K562 (cell line): Measurements from ENCODE around the gene ACTBL2. TPM values are rescaled to one million over a fixed set of nuclear protein-coding genes. Genes with fewer than 3 reads are reported as not detected.

Source experiments
- ATAC-seq: fragments of 200-7000 bp; cut with Tn5 transposase; 3 replicates; pipeline ENCODE4 v1.9.1; 2020; ENCODE audit warnings: moderate library complexity
- BruUV-seq: library from RNA; stranded (reverse); fragments of 400-500 nt; replicated peaks from 2 replicates; lab custom pipeline; 2021; lab: Mats Ljungman, UMichigan
- CTCF ChIA-PET: fragments of 300-600 bp; formaldehyde crosslinking; extraction: SDS; loops from one replicate; lab custom pipeline; 2021; ENCODE audit warnings: low intra/inter-chr PET ratio; lab: Yijun Ruan, JAX
- POLR2A ChIA-PET: fragments of 300-600, 350-650 bp; sonication (Branson Sonifier 250); formaldehyde crosslinking; extraction: SDS; loops from one replicate; lab custom pipeline; 2021; ENCODE audit warnings: antibody characterized with exemption, inconsistent platforms; lab: Yijun Ruan, JAX
- DNase-seq, 4 experiments: peaks; one replicate each; pipeline versions ENCODE4 v3.0.0 to v3.0.0-alpha.2; 2011 to 2018; ENCODE audit warnings: low spot score in 3 of 4, mixed read lengths in 3 of 4; ENCODE audit errors: extremely low read depth in 1 of 4
- FAIRE-seq: peaks from 2 replicates; lab custom pipeline; 2011; peaks lifted over from hg19 to GRCh38; lab: Jason Lieb, UNC
- H2AFZ ChIP-seq: 2 replicates; pipeline ENCODE4 v1.6.0; 2011; ENCODE audit warnings: low read depth, low read length, control low read depth, inconsistent platforms
- H3K27ac ChIP-seq: fragments of 200-600 bp; 3 replicates; pipeline ENCODE4 v1.8.0; 2011; ENCODE audit warnings: low read depth, mild to moderate bottlenecking, control low read depth, inconsistent platforms, low read length, moderate library complexity, mixed read lengths; ENCODE audit errors: extremely low read depth
- H3K27me3 ChIP-seq, 2 experiments: fragments of 300-600 bp in 1 of 2; 2 replicates in 1 of 2; 3 replicates in 1 of 2; pipeline versions ENCODE4 v1.6.0 to v1.8.0; 2011; ENCODE audit warnings: inconsistent platforms in 2 of 2, low read length in 2 of 2, mild to moderate bottlenecking in 1 of 2, mixed read lengths in 1 of 2, moderate library complexity in 1 of 2; ENCODE audit not compliant: control insufficient read depth in 2 of 2, insufficient read depth in 2 of 2
- H3K36me3 ChIP-seq: fragments of 300-600 bp; 3 replicates; pipeline ENCODE4 v1.8.0; 2011; ENCODE audit warnings: mild to moderate bottlenecking, low read length, inconsistent platforms; ENCODE audit not compliant: control insufficient read depth, insufficient read depth
- H3K4me1 ChIP-seq, 2 experiments: fragments of 200-600 bp in 1 of 2; replicated peaks in 1 of 2; 2 replicates in 1 of 2; 3 replicates in 1 of 2; pipeline versions ENCODE4 v1.5.1 to v1.8.0; 2011; ENCODE audit warnings: inconsistent platforms in 2 of 2, low read length in 2 of 2, mild to moderate bottlenecking in 1 of 2, mixed read lengths in 1 of 2, moderate library complexity in 1 of 2; ENCODE audit not compliant: control insufficient read depth in 2 of 2, insufficient read depth in 2 of 2
- H3K4me2 ChIP-seq: 2 replicates; pipeline ENCODE4 v1.6.1; 2011; ENCODE audit warnings: low read length, control low read depth, inconsistent platforms, mixed read lengths; ENCODE audit not compliant: insufficient read depth
- H3K4me3 ChIP-seq: fragments of 200-600 bp; sonication (generic), shearing (Covaris generic); 2 replicates; pipeline ENCODE4 v1.5.1; 2016; ENCODE audit warnings: control low read depth, inconsistent platforms
- H3K79me2 ChIP-seq: fragments of 200-600 bp; 3 replicates; pipeline ENCODE4 v1.8.0; 2011; ENCODE audit warnings: low read length, inconsistent platforms; ENCODE audit not compliant: control insufficient read depth, insufficient read depth
- H3K9ac ChIP-seq, 2 experiments: 2 replicates each; pipeline versions ENCODE4 v1.6.0 to v1.6.1; 2011; ENCODE audit warnings: low read depth in 2 of 2, low read length in 2 of 2, control low read depth in 1 of 2, inconsistent platforms in 1 of 2, mild to moderate bottlenecking in 1 of 2, mixed read lengths in 1 of 2; ENCODE audit not compliant: insufficient read depth in 1 of 2
- H3K9me1 ChIP-seq: one replicate; pipeline ENCODE4 v1.6.0; 2011; ENCODE audit warnings: inconsistent platforms, mild to moderate bottlenecking, low read length, moderate library complexity; ENCODE audit not compliant: control insufficient read depth, insufficient read depth
- H3K9me3 ChIP-seq: replicated peaks from 2 replicates; pipeline ENCODE4 v1.5.1; 2011; ENCODE audit warnings: low read depth, low read length, inconsistent platforms; ENCODE audit not compliant: control insufficient read depth, insufficient read depth
- H4K20me1 ChIP-seq: replicated peaks from 2 replicates; pipeline ENCODE4 v1.6.1; 2011; ENCODE audit warnings: low read length, inconsistent platforms, mixed read lengths; ENCODE audit not compliant: control insufficient read depth, insufficient read depth
- DACH1 ChIP-seq: fragments of 450-650 bp; IDR thresholded peaks from 2 replicates; pipeline ENCODE4 v1.6.1; 2018; ENCODE audit not compliant: partially characterized antibody
- JUND ChIP-seq, 2 experiments: IDR thresholded peaks; 2 replicates in 1 of 2; 3 replicates in 1 of 2; pipeline ENCODE4 v1.6.1; 2011; ENCODE audit warnings: borderline replicate concordance in 2 of 2, low read depth in 2 of 2, low read length in 2 of 2, improper control_type of control experiment in 1 of 2, missing biosample characterization in 1 of 2, missing genetic modification characterization in 1 of 2, missing genetic modification reagents in 1 of 2
- LEF1 ChIP-seq: fragments of 450-650 bp; IDR thresholded peaks from 2 replicates; pipeline ENCODE4 v1.6.1; 2016; ENCODE audit warnings: mild to moderate bottlenecking
- MAFG ChIP-seq: fragments of 450-650 bp; conservative IDR thresholded peaks from 2 replicates; pipeline ENCODE4 v1.6.1; 2016; ENCODE audit warnings: missing genetic modification characterization, missing compliant biosample characterization
- RAD21 ChIP-seq, 2 experiments: fragments of 250-450 bp in 1 of 2; fragments of 450-650 bp in 1 of 2; sonication (Bioruptor Pico) in 1 of 2; formaldehyde crosslinking in 1 of 2; IDR thresholded peaks in 1 of 2; conservative IDR thresholded peaks in 1 of 2; 2 replicates each; pipeline versions ENCODE4 v1.4.0 to v1.8.0; 2020 to 2022; ENCODE audit warnings: mild to moderate bottlenecking in 2 of 2, moderate library complexity in 1 of 2
- RCOR1 ChIP-seq, 2 experiments: IDR thresholded peaks; 2 replicates each; pipeline ENCODE4 v1.6.1; 2012; ENCODE audit warnings: low read depth in 2 of 2, low read length in 2 of 2, borderline replicate concordance in 1 of 2, improper control_type of control experiment in 1 of 2
- SAFB2 ChIP-seq: fragments of 200-400 bp; formaldehyde crosslinking; IDR thresholded peaks from 2 replicates; pipeline ENCODE4 v1.6.1; 2018; ENCODE audit warnings: borderline replicate concordance, low read length, low read depth, moderate library complexity; ENCODE audit not compliant: severe bottlenecking
- ZNF121 ChIP-seq: sonication (generic); formaldehyde crosslinking; conservative IDR thresholded peaks from 2 replicates; pipeline ENCODE4 v1.8.0; 2022; ENCODE audit warnings: missing genetic modification reagents
- ZNF3 ChIP-seq: fragments of 250-450 bp; sonication (Bioruptor Pico); IDR thresholded peaks from 2 replicates; pipeline ENCODE4 v1.5.0; 2021; ENCODE audit warnings: mild to moderate bottlenecking, moderate library complexity
- WGBS: fragments of 100-300 bp; shearing (Covaris generic); methylation state at CpG from one replicate; pipeline ENCODE4 v1.1.6; 2016; ENCODE audit warnings: low coverage, mixed read lengths; ENCODE audit not compliant: insufficient coverage; ENCODE audit errors: missing lambda C conversion rate; 5-methylcytosine and 5-hydroxymethylcytosine counted together
- in situ Hi-C: fragments of 300-500 bp; cut with MboI; formaldehyde crosslinking; loops from 4 replicates; pipeline ENCODE4 v1.15.0; 2018; ENCODE audit warnings: inconsistent platforms, mixed read lengths
- intact Hi-C: fragments of 100-400 bp; cut with micrococcal nuclease; formaldehyde crosslinking; loops from 2 replicates; pipeline ENCODE4 v1.14.2; 2022
- polyA plus RNA-seq, 8 experiments: library from polyadenylated mRNA; depleted of rRNA in 4 of 8; stranded (reverse) in 5 of 8; unstranded in 3 of 8; fragments of >200 nt; fragmentation: Nextera tagmentation in 2 of 8; fragmentation: Illumina TruSeq in 1 of 8; extraction: Ambion mirVana in 2 of 8; extraction: Trizol in 1 of 8; gene quantifications; 2 replicates each; pipeline versions ENCODE4 v1.2.1 to v1.2.3, GENCODE V29; 2011 to 2014; ENCODE audit warnings: inconsistent platforms in 1 of 8, missing spikeins in 1 of 8
- total RNA-seq, 7 experiments: library from RNA; depleted of rRNA in 6 of 7; stranded (reverse); fragments of >200 nt in 6 of 7; fragmentation: Illumina TruSeq in 2 of 7; extraction: Trizol in 2 of 7; gene quantifications; 2 replicates each; pipeline versions ENCODE4 v1.2.1 to v1.2.3, GENCODE V29; 2011 to 2021; ENCODE audit warnings: low replicate concordance in 1 of 7
- TF ChIP-seq, protein P1 (sequence below), 2 experiments: fragments of 450-650 bp in 1 of 2; sonication (generic) in 1 of 2; formaldehyde crosslinking in 1 of 2; IDR thresholded peaks; 2 replicates each; pipeline versions ENCODE4 v1.7.1 to v1.9.0; 2016 to 2022; ENCODE audit warnings: inconsistent platforms in 1 of 2, mild to moderate bottlenecking in 1 of 2, missing genetic modification reagents in 1 of 2

ACTBL2 gene
- total and polyA plus RNA-seq, 9 of the 15 experiments (the other 6 are each of a cell fraction or from before 2014, with no cell fraction given) = not detected

DNA sequence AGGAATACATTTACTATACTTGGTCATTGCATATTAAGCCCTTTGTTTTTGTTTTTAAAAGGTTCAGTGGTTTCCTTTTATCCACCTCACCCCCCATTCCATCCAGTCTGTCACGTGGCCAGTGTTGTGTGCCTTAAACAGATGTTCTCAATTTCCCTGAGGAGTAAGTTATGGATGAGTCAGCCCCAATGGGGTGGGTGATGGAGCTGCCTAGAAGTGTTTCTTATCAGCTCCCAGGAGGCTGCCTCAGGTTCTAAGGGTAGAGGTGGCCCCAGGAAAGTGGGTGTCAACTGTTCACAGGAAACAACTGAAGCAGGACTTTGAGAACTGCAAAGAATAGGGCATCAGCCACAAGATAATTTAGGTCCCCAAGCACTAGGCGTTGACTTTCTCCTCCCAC, 41.1 kb downstream of the ACTBL2 start:
- H4K20me1 ChIP-seq = no peaks in the 10 kb centered on the region
- DNase-seq = peak; percentile 76 to 79 (median 77)
- H2AFZ ChIP-seq = peak overlapping the region; percentile 27; the same call in 1 of the 2 replicates
- no peak overlapping the region; the same call in 1 of the 2 replicates for H3K4me2 ChIP-seq
- 0% methylated on average over 2 of the region's 2 CpGs for WGBS
- H3K4me1 ChIP-seq = peaks cover 3 to 21% of the 10 kb centered on the region in 2 experiments; a peak in 3 of 5 replicates
- H3K27me3 ChIP-seq = no peaks in the 10 kb centered on the region
- H3K36me3 ChIP-seq = no peaks in the 10 kb centered on the region
- POLR2A ChIA-PET = no interaction called here
- peak; percentile 92 for ATAC-seq
- in situ Hi-C loops (no loop called here), intact Hi-C loops (no loop called here)
- CTCF ChIA-PET = no interaction called here
- no TSS peak for BruUV-seq
- H3K9me3 ChIP-seq = no peaks in the 10 kb centered on the region
- H3K9ac ChIP-seq = no peak overlapping the region
- peak; percentile 95 for FAIRE-seq
- H3K4me3 ChIP-seq = no peak overlapping the region
- H3K9me1 ChIP-seq = no peaks in the 10 kb centered on the region
- H3K27ac ChIP-seq = no peak overlapping the region
- no peaks in the 10 kb centered on the region for H3K79me2 ChIP-seq
- peak; percentile 91 for TF ChIP-seq JUND (IDR thresholded peaks at IDR 0.05; ENCODE audit: borderline replicate concordance, low read depth, low read length)
- peak; percentile 93; the same call in 2 of the 3 replicates for TF ChIP-seq JUND (tag; IDR thresholded peaks at IDR 0.05; ENCODE audit: borderline replicate concordance, low read depth, low read length)
- TF ChIP-seq SAFB2 = no peak
- TF ChIP-seq MAFG (tag) = 0 out of 2 replicates have a peak, but pooled peaks have one; percentile 26
- TF ChIP-seq, protein P1, sequence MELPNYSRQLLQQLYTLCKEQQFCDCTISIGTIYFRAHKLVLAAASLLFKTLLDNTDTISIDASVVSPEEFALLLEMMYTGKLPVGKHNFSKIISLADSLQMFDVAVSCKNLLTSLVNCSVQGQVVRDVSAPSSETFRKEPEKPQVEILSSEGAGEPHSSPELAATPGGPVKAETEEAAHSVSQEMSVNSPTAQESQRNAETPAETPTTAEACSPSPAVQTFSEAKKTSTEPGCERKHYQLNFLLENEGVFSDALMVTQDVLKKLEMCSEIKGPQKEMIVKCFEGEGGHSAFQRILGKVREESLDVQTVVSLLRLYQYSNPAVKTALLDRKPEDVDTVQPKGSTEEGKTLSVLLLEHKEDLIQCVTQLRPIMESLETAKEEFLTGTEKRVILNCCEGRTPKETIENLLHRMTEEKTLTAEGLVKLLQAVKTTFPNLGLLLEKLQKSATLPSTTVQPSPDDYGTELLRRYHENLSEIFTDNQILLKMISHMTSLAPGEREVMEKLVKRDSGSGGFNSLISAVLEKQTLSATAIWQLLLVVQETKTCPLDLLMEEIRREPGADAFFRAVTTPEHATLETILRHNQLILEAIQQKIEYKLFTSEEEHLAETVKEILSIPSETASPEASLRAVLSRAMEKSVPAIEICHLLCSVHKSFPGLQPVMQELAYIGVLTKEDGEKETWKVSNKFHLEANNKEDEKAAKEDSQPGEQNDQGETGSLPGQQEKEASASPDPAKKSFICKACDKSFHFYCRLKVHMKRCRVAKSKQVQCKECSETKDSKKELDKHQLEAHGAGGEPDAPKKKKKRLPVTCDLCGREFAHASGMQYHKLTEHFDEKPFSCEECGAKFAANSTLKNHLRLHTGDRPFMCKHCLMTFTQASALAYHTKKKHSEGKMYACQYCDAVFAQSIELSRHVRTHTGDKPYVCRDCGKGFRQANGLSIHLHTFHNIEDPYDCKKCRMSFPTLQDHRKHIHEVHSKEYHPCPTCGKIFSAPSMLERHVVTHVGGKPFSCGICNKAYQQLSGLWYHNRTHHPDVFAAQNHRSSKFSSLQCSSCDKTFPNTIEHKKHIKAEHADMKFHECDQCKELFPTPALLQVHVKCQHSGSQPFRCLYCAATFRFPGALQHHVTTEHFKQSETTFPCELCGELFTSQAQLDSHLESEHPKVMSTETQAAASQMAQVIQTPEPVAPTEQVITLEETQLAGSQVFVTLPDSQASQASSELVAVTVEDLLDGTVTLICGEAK (IDR thresholded peaks at IDR 0.05) = no peak
- TF ChIP-seq, protein P1 (CRISPR knock-in tag; IDR thresholded peaks at IDR 0.05) = no peak
- 0 out of 4 replicates have a peak, but pooled peaks of 1 of the 2 experiments have one; percentile 4 for TF ChIP-seq RAD21 (CRISPR knock-in tag; conservative IDR thresholded peaks at IDR 0.05 in 1 of 2, IDR thresholded peaks at IDR 0.05 in 1 of 2)
- peak; percentile 78; the same call in 1 of the 2 replicates for TF ChIP-seq LEF1
- TF ChIP-seq RCOR1 (IDR thresholded peaks at IDR 0.05; ENCODE audit: borderline replicate concordance in 1 of 2, low read depth in 2 of 2, low read length in 2 of 2) = peak in 1 of 2 experiments; percentile 67; a peak in 1 of 4 replicates
- TF ChIP-seq ZNF121 (CRISPR knock-in tag) = no peak
- TF ChIP-seq DACH1 = peak; percentile 22
- TF ChIP-seq ZNF3 (CRISPR knock-in tag) = no peak
